Measurements from ENCODE around the gene IL33. TPM values are rescaled to one million over a fixed set of nuclear protein-coding genes. Genes with fewer than 3 reads are reported as not detected.

The IL33 gene
- total RNA-seq, 2 experiments from 2014 or later, result not detected

- H3K27ac ChIP-seq (ENCODE audit: low read depth, low read length, poor library complexity, severe bottlenecking), result no peak overlapping the region
- CTCF ChIA-PET (ENCODE audit: unreplicated experiment), result no interaction called here
- H2AFZ ChIP-seq (ENCODE audit: low read length), result no peak overlapping the region
- no peaks in the 10 kb centered on the region for H3K9me2 ChIP-seq (ENCODE audit: insufficient read depth, low read length)
- no peak overlapping the region for H3K4me2 ChIP-seq (ENCODE audit: low read length)
- H3K9me3 ChIP-seq (ENCODE audit: low read length), result no peaks in the 10 kb centered on the region
- no peaks in the 10 kb centered on the region for H3K4me1 ChIP-seq (ENCODE audit: insufficient read depth, low read length, poor library complexity, severe bottlenecking)
- intact Hi-C loops (cut with micrococcal nuclease; ENCODE audit: unreplicated experiment), result no loop called here
- DNase-seq (ENCODE audit: low spot score), result no peak
- no peaks in the 10 kb centered on the region for H4K20me1 ChIP-seq (ENCODE audit: insufficient read depth, low read length)
- no TSS peak for BruUV-seq (replicated peaks)
- POLR2A ChIA-PET, result no interaction called here
- H3K79me2 ChIP-seq (ENCODE audit: insufficient read depth, low read depth, low read length), result no peaks in the 10 kb centered on the region
- no peak overlapping the region for H3K4me3 ChIP-seq (ENCODE audit: low read depth, low read length, poor library complexity, severe bottlenecking)
- no peaks in the 10 kb centered on the region for H3K36me3 ChIP-seq (ENCODE audit: insufficient read depth, low read length)
- TF ChIP-seq EZH2phosphoT487 (IDR thresholded peaks at IDR 0.05; ENCODE audit: borderline replicate concordance, low read depth, low read length) (no peak), CTCF (conservative IDR thresholded peaks at IDR 0.05; ENCODE audit: low read length) (no peak)
These were observed 18.4 kb downstream of the IL33 start for GRCh38 chr9:6234014-6234413.

GRCh38 chr9:6237267-6237666, 21.7 kb downstream of the IL33 start:
- H3K4me2 ChIP-seq (ENCODE audit: low read length), result no peak overlapping the region
- H3K9me3 ChIP-seq (ENCODE audit: low read length), result no peaks in the 10 kb centered on the region
- no peaks in the 10 kb centered on the region for H3K36me3 ChIP-seq (ENCODE audit: insufficient read depth, low read length)
- no TSS peak for BruUV-seq (replicated peaks)
- no peak for TF ChIP-seq CTCF (conservative IDR thresholded peaks at IDR 0.05; ENCODE audit: low read length)
- TF ChIP-seq EZH2phosphoT487 (IDR thresholded peaks at IDR 0.05; ENCODE audit: borderline replicate concordance, low read depth, low read length), result no peak
- ChIA-PET POLR2A (no interaction called here), CTCF (ENCODE audit: unreplicated experiment) (no interaction called here)
- H3K4me1 ChIP-seq (ENCODE audit: insufficient read depth, low read length, poor library complexity, severe bottlenecking), result no peaks in the 10 kb centered on the region
- DNase-seq (ENCODE audit: low spot score), result no peak
- no peaks in the 10 kb centered on the region for H3K79me2 ChIP-seq (ENCODE audit: insufficient read depth, low read depth, low read length)
- intact Hi-C loops (cut with micrococcal nuclease; ENCODE audit: unreplicated experiment), result no loop called here
- no peak overlapping the region for H3K27ac ChIP-seq (ENCODE audit: low read depth, low read length, poor library complexity, severe bottlenecking)
- no peaks in the 10 kb centered on the region for H3K9me2 ChIP-seq (ENCODE audit: insufficient read depth, low read length)
- no peak overlapping the region for H2AFZ ChIP-seq (ENCODE audit: low read length)
- no peaks in the 10 kb centered on the region for H4K20me1 ChIP-seq (ENCODE audit: insufficient read depth, low read length)
- no peak overlapping the region for H3K4me3 ChIP-seq (ENCODE audit: low read depth, low read length, poor library complexity, severe bottlenecking)

- Histone ChIP-seq H3K4me3 (ENCODE audit: low read depth, low read length, poor library complexity, severe bottlenecking) (no peak overlapping the region), H3K9me3 (ENCODE audit: low read length) (no peaks in the 10 kb centered on the region), H4K20me1 (ENCODE audit: insufficient read depth, low read length) (no peaks in the 10 kb centered on the region), H3K4me2 (ENCODE audit: low read length) (no peak overlapping the region), H3K36me3 (ENCODE audit: insufficient read depth, low read length) (no peaks in the 10 kb centered on the region), H2AFZ (ENCODE audit: low read length) (no peak overlapping the region), H3K4me1 (ENCODE audit: insufficient read depth, low read length, poor library complexity, severe bottlenecking) (no peaks in the 10 kb centered on the region), H3K79me2 (ENCODE audit: insufficient read depth, low read depth, low read length) (no peaks in the 10 kb centered on the region), H3K9me2 (ENCODE audit: insufficient read depth, low read length) (no peaks in the 10 kb centered on the region), H3K27ac (ENCODE audit: low read depth, low read length, poor library complexity, severe bottlenecking) (no peak overlapping the region)
- no TSS peak for BruUV-seq (replicated peaks)
- TF ChIP-seq CTCF (conservative IDR thresholded peaks at IDR 0.05; ENCODE audit: low read length) (no peak), EZH2phosphoT487 (IDR thresholded peaks at IDR 0.05; ENCODE audit: borderline replicate concordance, low read depth, low read length) (no peak)
- POLR2A ChIA-PET, result interaction anchor here (1.0 kb wide), 1 partner anchor 16 kb away, joined by 3 read pairs; no protein-coding TSS in a partner anchor
- intact Hi-C loops (cut with micrococcal nuclease; ENCODE audit: unreplicated experiment), result no loop called here
- no peak for DNase-seq (ENCODE audit: low spot score)
- CTCF ChIA-PET (ENCODE audit: unreplicated experiment), result no interaction called here
These were observed 23.4 kb downstream of the IL33 start for GRCh38 chr9:6239048-6239461.
